Hepatic stellate cell (primary cell): ENCODE data around the gene SAMSN1.
"Not testable (repeated sequence)": the region's sequence is repeated elsewhere in the genome, so short reads cannot be mapped to it uniquely, and the experiment has no call there.

ENCODE experiments used
- DNase-seq: peaks from one replicate; pipeline ENCODE4 v3.0.0; 2011; ENCODE audit warnings: low spot score

SAMSN1 gene

GRCh38 chr21:14566894-14567293 is 20.8 kb upstream of the SAMSN1 start:
- no peak for DNase-seq

- DNase-seq, result no peak
Measured at GRCh38 chr21:14562959-14563358, 16.8 kb upstream of the SAMSN1 start.

GRCh38 chr21:14560555-14560954 is 14.4 kb upstream of the SAMSN1 start:
- no peak for DNase-seq

- no peak for DNase-seq
Measured at GRCh38 chr21:14560139-14560538, 14.0 kb upstream of the SAMSN1 start.

GRCh38 chr21:14559102-14559501 is 13.0 kb upstream of the SAMSN1 start:
- no peak for DNase-seq

GRCh38 chr21:14557413-14557812 is 11.3 kb upstream of the SAMSN1 start:
- no peak for DNase-seq

GRCh38 chr21:14554948-14555347 is 8.8 kb upstream of the SAMSN1 start:
- no peak for DNase-seq

GRCh38 chr21:14553422-14553821 is 7.3 kb upstream of the SAMSN1 start:
- DNase-seq, result no peak

GRCh38 chr21:14551741-14552140 is 5.6 kb upstream of the SAMSN1 start:
- no peak for DNase-seq

- DNase-seq, result no peak
Measured at GRCh38 chr21:14550135-14550534, 4.0 kb upstream of the SAMSN1 start.

- DNase-seq, result no peak
Measured at GRCh38 chr21:14548779-14549178, 2.7 kb upstream of the SAMSN1 start.

- DNase-seq, result no peak
Measured at GRCh38 chr21:14547834-14548513, 1.9 kb upstream of the SAMSN1 start.

- not testable (repeated sequence) for DNase-seq
Measured at GRCh38 chr21:14546719-14547118, 604 bp upstream of the SAMSN1 start.

- no peak for DNase-seq
Measured at GRCh38 chr21:14543983-14544382, 2.1 kb downstream of the SAMSN1 start.

- DNase-seq, result no peak
Measured at GRCh38 chr21:14542638-14543037, 3.5 kb downstream of the SAMSN1 start.

GRCh38 chr21:14541841-14542490 is 4.1 kb downstream of the SAMSN1 start:
- DNase-seq, result no peak

GRCh38 chr21:14538483-14538882 is 7.6 kb downstream of the SAMSN1 start:
- no peak for DNase-seq

GRCh38 chr21:14536929-14537328 is 9.2 kb downstream of the SAMSN1 start:
- DNase-seq, result no peak

- DNase-seq, result no peak
Measured at GRCh38 chr21:14535702-14536101, 10.4 kb downstream of the SAMSN1 start.

GRCh38 chr21:14533499-14534428 is 12.4 kb downstream of the SAMSN1 start:
- no peak for DNase-seq

GRCh38 chr21:14531757-14532316 is 14.3 kb downstream of the SAMSN1 start:
- no peak for DNase-seq

- DNase-seq, result no peak
Measured at GRCh38 chr21:14530592-14530991, 15.5 kb downstream of the SAMSN1 start.

GRCh38 chr21:14528815-14529214 is 17.3 kb downstream of the SAMSN1 start:
- no peak for DNase-seq
